Measurements from ENCODE around the gene CACFD1.

- no peak for TF ChIP-seq EZH2phosphoT487 (IDR thresholded peaks at IDR 0.05; ENCODE audit: borderline replicate concordance, low read depth, low read length)
- TF ChIP-seq, protein P1, sequence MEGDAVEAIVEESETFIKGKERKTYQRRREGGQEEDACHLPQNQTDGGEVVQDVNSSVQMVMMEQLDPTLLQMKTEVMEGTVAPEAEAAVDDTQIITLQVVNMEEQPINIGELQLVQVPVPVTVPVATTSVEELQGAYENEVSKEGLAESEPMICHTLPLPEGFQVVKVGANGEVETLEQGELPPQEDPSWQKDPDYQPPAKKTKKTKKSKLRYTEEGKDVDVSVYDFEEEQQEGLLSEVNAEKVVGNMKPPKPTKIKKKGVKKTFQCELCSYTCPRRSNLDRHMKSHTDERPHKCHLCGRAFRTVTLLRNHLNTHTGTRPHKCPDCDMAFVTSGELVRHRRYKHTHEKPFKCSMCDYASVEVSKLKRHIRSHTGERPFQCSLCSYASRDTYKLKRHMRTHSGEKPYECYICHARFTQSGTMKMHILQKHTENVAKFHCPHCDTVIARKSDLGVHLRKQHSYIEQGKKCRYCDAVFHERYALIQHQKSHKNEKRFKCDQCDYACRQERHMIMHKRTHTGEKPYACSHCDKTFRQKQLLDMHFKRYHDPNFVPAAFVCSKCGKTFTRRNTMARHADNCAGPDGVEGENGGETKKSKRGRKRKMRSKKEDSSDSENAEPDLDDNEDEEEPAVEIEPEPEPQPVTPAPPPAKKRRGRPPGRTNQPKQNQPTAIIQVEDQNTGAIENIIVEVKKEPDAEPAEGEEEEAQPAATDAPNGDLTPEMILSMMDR (conservative IDR thresholded peaks at IDR 0.05; ENCODE audit: low read length): no peak
Measured at GRCh38 chr9:133472277-133472645, 12.5 kb downstream of the CACFD1 start.

All from OCI-LY7 (cell line).